ENCODE data around the gene RNFT2.

DNA sequence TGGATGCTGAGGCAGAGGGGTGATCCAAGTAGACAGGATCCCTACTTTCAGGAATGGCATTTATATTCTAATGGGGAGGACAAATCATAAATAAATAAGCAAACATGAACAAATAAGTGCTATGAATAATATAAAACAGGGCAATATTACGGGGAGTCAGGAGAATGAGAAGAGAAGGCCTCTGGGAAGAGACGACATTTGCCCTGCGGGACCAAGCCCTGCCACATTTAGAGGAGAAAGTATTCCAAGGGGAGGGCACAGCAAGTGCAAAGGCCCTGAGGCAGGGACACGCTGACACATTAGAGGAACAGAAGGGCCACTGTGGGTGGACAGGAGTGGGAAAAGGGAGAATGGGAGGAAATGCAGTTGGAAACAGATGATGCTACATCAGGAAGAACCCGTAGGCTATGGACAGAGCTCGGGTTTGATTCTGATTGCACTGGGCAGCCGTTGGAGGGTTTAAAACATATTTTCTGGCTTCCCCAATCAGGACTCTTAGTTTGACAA, 1.3 kb downstream of the RNFT2 start:
- no peak for TF ChIP-seq EZH2phosphoT487 (IDR thresholded peaks at IDR 0.05; ENCODE audit: borderline replicate concordance, low read length)
- TF ChIP-seq, protein P1, sequence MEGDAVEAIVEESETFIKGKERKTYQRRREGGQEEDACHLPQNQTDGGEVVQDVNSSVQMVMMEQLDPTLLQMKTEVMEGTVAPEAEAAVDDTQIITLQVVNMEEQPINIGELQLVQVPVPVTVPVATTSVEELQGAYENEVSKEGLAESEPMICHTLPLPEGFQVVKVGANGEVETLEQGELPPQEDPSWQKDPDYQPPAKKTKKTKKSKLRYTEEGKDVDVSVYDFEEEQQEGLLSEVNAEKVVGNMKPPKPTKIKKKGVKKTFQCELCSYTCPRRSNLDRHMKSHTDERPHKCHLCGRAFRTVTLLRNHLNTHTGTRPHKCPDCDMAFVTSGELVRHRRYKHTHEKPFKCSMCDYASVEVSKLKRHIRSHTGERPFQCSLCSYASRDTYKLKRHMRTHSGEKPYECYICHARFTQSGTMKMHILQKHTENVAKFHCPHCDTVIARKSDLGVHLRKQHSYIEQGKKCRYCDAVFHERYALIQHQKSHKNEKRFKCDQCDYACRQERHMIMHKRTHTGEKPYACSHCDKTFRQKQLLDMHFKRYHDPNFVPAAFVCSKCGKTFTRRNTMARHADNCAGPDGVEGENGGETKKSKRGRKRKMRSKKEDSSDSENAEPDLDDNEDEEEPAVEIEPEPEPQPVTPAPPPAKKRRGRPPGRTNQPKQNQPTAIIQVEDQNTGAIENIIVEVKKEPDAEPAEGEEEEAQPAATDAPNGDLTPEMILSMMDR (IDR thresholded peaks at IDR 0.05; ENCODE audit: low read depth, low read length, poor library complexity, severe bottlenecking): no peak

Data from DOHH2 (cell line).